ENCODE measurements around the gene CEP250.

GRCh38 chr20:35568645-35569044 lies 113.2 kb downstream of the CEP250 start:
- TF ChIP-seq CTCF (IDR thresholded peaks at IDR 0.05; ENCODE audit: insufficient read depth, low read length) (no peak), POLR2AphosphoS5 (IDR thresholded peaks at IDR 0.05; ENCODE audit: low read depth) (no peak)
- TF ChIP-seq, protein P1, sequence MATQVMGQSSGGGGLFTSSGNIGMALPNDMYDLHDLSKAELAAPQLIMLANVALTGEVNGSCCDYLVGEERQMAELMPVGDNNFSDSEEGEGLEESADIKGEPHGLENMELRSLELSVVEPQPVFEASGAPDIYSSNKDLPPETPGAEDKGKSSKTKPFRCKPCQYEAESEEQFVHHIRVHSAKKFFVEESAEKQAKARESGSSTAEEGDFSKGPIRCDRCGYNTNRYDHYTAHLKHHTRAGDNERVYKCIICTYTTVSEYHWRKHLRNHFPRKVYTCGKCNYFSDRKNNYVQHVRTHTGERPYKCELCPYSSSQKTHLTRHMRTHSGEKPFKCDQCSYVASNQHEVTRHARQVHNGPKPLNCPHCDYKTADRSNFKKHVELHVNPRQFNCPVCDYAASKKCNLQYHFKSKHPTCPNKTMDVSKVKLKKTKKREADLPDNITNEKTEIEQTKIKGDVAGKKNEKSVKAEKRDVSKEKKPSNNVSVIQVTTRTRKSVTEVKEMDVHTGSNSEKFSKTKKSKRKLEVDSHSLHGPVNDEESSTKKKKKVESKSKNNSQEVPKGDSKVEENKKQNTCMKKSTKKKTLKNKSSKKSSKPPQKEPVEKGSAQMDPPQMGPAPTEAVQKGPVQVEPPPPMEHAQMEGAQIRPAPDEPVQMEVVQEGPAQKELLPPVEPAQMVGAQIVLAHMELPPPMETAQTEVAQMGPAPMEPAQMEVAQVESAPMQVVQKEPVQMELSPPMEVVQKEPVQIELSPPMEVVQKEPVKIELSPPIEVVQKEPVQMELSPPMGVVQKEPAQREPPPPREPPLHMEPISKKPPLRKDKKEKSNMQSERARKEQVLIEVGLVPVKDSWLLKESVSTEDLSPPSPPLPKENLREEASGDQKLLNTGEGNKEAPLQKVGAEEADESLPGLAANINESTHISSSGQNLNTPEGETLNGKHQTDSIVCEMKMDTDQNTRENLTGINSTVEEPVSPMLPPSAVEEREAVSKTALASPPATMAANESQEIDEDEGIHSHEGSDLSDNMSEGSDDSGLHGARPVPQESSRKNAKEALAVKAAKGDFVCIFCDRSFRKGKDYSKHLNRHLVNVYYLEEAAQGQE (IDR thresholded peaks at IDR 0.05; ENCODE audit: insufficient replicate concordance, low read depth) = no peak

All from HL-60 (cell line).